Esophagus muscularis mucosa (tissue), 4 donors: Measurements from ENCODE around the gene TP53AIP1.

Experiments used
- CTCF ChIP-seq, 3 experiments: fragments of 200-600 bp in 2 of 3; fragments of 450-650 bp in 1 of 3; sonication (generic) in 2 of 3; IDR thresholded peaks; one replicate each; pipeline ENCODE4 v1.5.1; 2017 to 2019; ENCODE audit warnings: antibody characterized with exemption in 3 of 3, mild to moderate bottlenecking in 2 of 3, moderate library complexity in 1 of 3
- EP300 ChIP-seq: sonication (generic); formaldehyde crosslinking; IDR thresholded peaks from one replicate; pipeline ENCODE4 v1.6.1; 2017; ENCODE audit warnings: antibody characterized with exemption
- POLR2A ChIP-seq: fragments of 450-650 bp; IDR thresholded peaks from one replicate; pipeline ENCODE4 v1.6.1; 2017; ENCODE audit warnings: antibody characterized with exemption, moderate library complexity, mild to moderate bottlenecking, low read depth
- POLR2AphosphoS5 ChIP-seq, 2 donors: sonication (generic); formaldehyde crosslinking; IDR thresholded peaks; one replicate each; pipeline ENCODE4 v1.6.1; 2017; ENCODE audit warnings: antibody characterized with exemption in 2 of 2

GRCh38 chr11:128931066-128931465 is 11.6 kb downstream of the TP53AIP1 start:
- TF ChIP-seq CTCF (IDR thresholded peaks at IDR 0.05), result no peak
- TF ChIP-seq POLR2AphosphoS5 (IDR thresholded peaks at IDR 0.05), result no peak
- TF ChIP-seq POLR2A, result no peak
- no peak for TF ChIP-seq EP300
